ENCODE data around the gene GRM4.

Gene GRM4

DNA sequence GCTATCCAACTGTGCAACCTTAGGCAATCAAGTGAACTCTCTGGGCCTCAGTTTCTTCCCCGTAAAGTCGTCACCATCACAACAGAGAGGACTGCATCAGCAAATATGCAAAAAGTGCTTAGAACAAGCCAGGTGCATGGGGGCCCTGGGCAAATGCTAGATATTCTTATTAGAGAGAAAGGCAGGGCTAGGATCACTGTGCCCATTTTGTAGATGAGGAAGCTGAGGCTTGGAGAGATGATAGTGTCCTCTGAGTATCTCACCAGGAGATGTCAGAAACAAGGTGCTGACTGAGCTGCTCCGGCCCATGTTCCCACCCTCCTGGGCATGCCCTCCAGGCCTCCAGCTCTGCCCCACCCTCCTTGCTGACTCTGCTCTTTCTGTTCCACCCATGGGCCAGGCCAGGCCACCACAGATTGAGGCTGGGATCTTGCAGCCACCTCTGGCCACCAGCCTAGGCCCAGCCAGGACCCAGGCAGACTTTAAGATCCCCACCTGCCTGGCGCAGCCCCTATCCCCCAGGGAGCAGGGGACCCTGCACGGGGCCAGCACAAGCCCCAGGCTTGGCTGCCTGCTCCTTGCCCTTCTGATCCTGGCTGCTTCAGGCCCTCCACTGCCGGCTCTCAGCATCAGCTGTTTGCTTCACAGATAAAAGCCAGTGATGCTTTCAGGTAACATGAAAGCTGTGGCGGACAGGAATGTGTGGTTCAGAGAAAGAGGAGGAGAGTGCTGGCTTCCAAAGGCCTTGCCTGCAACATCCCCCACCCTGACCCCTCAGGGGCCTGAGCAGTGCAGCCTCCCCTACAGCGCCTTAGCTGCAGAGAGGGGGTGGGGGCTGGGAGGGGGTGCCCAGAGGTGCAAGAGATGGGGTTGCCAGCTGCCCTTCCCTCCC lies 47.6 kb downstream of the GRM4 start:
- H3K9me3 Mint-ChIP-seq: no peaks in the 10 kb centered on the region
- no peaks in the 10 kb centered on the region for H3K36me3 Mint-ChIP-seq (ENCODE audit: low read depth)
- no peak overlapping the region for H3K4me3 Mint-ChIP-seq
- H3K4me1 Mint-ChIP-seq: no peaks in the 10 kb centered on the region
- H3K27ac Mint-ChIP-seq: no peak overlapping the region
- TF ChIP-seq, protein P1, sequence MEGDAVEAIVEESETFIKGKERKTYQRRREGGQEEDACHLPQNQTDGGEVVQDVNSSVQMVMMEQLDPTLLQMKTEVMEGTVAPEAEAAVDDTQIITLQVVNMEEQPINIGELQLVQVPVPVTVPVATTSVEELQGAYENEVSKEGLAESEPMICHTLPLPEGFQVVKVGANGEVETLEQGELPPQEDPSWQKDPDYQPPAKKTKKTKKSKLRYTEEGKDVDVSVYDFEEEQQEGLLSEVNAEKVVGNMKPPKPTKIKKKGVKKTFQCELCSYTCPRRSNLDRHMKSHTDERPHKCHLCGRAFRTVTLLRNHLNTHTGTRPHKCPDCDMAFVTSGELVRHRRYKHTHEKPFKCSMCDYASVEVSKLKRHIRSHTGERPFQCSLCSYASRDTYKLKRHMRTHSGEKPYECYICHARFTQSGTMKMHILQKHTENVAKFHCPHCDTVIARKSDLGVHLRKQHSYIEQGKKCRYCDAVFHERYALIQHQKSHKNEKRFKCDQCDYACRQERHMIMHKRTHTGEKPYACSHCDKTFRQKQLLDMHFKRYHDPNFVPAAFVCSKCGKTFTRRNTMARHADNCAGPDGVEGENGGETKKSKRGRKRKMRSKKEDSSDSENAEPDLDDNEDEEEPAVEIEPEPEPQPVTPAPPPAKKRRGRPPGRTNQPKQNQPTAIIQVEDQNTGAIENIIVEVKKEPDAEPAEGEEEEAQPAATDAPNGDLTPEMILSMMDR (IDR thresholded peaks at IDR 0.05; ENCODE audit: unreplicated experiment in 3 of 3): no peak
- peaks cover 32% of the 10 kb centered on the region for H3K27me3 Mint-ChIP-seq (ENCODE audit: low read depth)

DNA sequence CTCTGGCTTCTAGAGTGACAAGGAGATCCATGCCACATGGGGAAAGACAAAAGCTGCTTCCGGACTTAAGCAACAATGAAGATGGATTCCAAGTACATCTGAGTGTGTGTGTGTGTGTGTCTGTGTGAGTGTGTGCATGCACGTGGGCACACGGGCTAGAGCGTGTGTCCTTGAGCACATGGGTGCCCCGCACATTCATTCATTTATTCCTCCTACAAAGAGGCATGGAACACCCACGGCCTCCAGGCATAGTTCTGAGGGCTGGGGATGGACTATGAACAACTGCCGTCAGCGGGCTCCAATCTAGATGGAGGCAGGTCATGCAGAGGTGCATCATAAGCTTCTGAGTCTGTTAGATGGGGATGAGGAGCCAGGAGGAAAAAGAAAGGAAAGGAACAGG lies 49.1 kb downstream of the GRM4 start:
- H3K36me3 Mint-ChIP-seq (ENCODE audit: low read depth): no peaks in the 10 kb centered on the region
- no peak overlapping the region for H3K4me3 Mint-ChIP-seq
- H3K27me3 Mint-ChIP-seq (ENCODE audit: low read depth): peaks cover 33% of the 10 kb centered on the region
- H3K4me1 Mint-ChIP-seq: no peaks in the 10 kb centered on the region
- no peak overlapping the region for H3K27ac Mint-ChIP-seq
- H3K9me3 Mint-ChIP-seq: no peaks in the 10 kb centered on the region
- TF ChIP-seq, protein P1 (IDR thresholded peaks at IDR 0.05; ENCODE audit: unreplicated experiment in 3 of 3): no peak

DNA sequence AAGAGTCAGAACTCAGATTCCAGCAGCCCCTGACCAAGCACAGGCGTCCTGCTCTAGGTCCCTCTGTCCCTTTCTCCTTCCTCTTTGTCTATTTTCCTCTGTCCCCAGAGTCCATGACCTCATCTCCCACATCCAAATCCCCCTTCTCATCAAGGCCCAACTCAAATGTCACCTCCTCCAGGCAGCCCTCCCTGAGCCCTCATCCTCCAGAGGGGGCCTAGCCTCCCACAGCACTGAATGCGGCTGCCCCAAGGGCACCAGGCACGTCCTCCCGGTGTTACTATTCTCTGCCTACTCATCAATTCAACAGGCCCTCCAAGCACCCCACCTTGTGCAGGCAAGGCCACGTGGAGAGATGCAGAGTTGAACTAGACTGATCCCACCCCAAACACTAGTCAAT lies 49.7 kb downstream of the GRM4 start:
- TF ChIP-seq, protein P1 (IDR thresholded peaks at IDR 0.05; ENCODE audit: unreplicated experiment in 3 of 3): no peak
- H3K27ac Mint-ChIP-seq: no peak overlapping the region
- H3K36me3 Mint-ChIP-seq (ENCODE audit: low read depth): no peaks in the 10 kb centered on the region
- H3K27me3 Mint-ChIP-seq (ENCODE audit: low read depth): peaks cover 33% of the 10 kb centered on the region
- no peaks in the 10 kb centered on the region for H3K9me3 Mint-ChIP-seq
- no peaks in the 10 kb centered on the region for H3K4me1 Mint-ChIP-seq
- H3K4me3 Mint-ChIP-seq: no peak overlapping the region

DNA sequence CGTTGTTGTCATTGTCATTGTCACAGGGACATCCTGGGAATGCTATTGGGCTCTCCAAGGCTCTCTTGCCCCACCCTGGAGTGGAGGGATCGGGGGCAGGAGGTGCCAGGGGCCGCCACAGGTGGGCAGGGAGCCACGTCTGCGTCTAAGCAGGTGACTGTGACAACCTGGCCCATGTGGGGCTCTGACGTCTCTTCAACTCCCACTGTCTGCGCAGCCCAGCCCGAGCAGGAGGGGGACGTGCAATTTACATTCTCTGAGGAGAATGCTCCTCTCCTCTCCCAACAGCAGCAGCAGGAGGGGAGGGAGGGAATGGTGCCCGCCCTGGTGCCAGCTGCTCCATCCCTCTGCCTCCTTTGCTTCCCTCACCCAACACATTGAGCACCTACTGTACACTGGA lies 50.1 kb downstream of the GRM4 start:
- Mint-ChIP-seq H3K4me3 (no peak overlapping the region), H3K36me3 (ENCODE audit: low read depth) (no peaks in the 10 kb centered on the region), H3K27ac (no peak overlapping the region), H3K9me3 (no peaks in the 10 kb centered on the region), H3K4me1 (no peaks in the 10 kb centered on the region), H3K27me3 (ENCODE audit: low read depth) (peaks cover 33% of the 10 kb centered on the region)
- TF ChIP-seq, protein P1 (IDR thresholded peaks at IDR 0.05; ENCODE audit: unreplicated experiment in 3 of 3): no peak

DNA sequence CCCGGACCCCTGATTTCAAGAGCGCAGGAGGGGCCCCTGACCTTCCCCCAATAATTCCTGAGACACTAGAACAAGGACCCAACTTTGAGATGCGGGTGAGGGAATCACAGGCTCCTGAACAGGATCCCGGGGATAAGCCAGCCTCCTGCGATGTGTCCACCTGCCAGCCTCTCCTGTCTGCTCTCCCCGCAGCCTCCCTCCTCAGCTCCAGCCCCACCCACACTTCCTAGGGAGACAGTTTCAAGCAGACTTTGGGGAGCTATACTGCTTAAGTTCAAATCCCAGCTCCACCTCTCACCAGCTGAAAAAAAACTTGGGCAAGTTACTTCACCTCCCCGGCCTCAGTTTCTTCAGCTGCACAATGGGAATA lies 50.8 kb downstream of the GRM4 start:
- TF ChIP-seq, protein P1 (IDR thresholded peaks at IDR 0.05; ENCODE audit: unreplicated experiment in 3 of 3): no peak
- Mint-ChIP-seq H3K4me3 (no peak overlapping the region), H3K4me1 (no peaks in the 10 kb centered on the region), H3K9me3 (no peaks in the 10 kb centered on the region), H3K36me3 (ENCODE audit: low read depth) (no peaks in the 10 kb centered on the region), H3K27ac (no peak overlapping the region), H3K27me3 (ENCODE audit: low read depth) (peaks cover 33% of the 10 kb centered on the region)

Measured in nephron (organoid).